Caco-2 (cell line): Measurements from ENCODE around the gene UPF2. TPM values are rescaled to one million over a fixed set of nuclear protein-coding genes. Genes with fewer than 3 reads are reported as not detected.
A peak's percentile ranks its signal among the peaks of the same experiment; 100 is the strongest.

Experiments used
- Bru-seq: library from RNA; stranded (reverse); fragments of 400-500 nt; gene quantifications from one replicate; lab custom pipeline; 2021; lab: Mats Ljungman, UMichigan
- BruChase-seq, 2 experiments: library from RNA; stranded (reverse); fragments of 400-500 nt; gene quantifications; one replicate each; lab custom pipeline; 2021; lab: Mats Ljungman, UMichigan
- BruUV-seq: library from RNA; stranded (reverse); fragments of 400-500 nt; replicated peaks from 2 replicates; lab custom pipeline; 2021; lab: Mats Ljungman, UMichigan
- CTCF ChIA-PET: fragments of 300-600 bp; sonication (Branson Sonifier 250); formaldehyde crosslinking; loops from one replicate; lab custom pipeline; 2022; ENCODE audit warnings: antibody characterized with exemption; lab: Charles Lee
- POLR2A ChIA-PET: fragments of 300-600 bp; sonication (Branson Sonifier 250); formaldehyde crosslinking; loops from one replicate; lab custom pipeline; 2022; ENCODE audit warnings: antibody characterized with exemption; lab: Charles Lee
- DNase-seq, 2 experiments: peaks; one replicate each; pipeline versions ENCODE4 v3.0.0 to v3.0.0-alpha.2; 2020 to 2022
- H3K27me3 ChIP-seq: replicated peaks from 2 replicates; pipeline ENCODE4 v1.6.0; 2011; ENCODE audit warnings: low read length; ENCODE audit not compliant: control insufficient read depth, insufficient read depth
- H3K36me3 ChIP-seq: 2 replicates; pipeline ENCODE4 v1.5.1; 2011; ENCODE audit warnings: low read length; ENCODE audit not compliant: control insufficient read depth, insufficient read depth
- H3K4me1 ChIP-seq: fragments of 250-450 bp; sonication (Bioruptor Pico); 2 replicates; pipeline ENCODE4 v1.5.1; 2020; ENCODE audit warnings: mild to moderate bottlenecking
- H3K4me3 ChIP-seq: 2 replicates; pipeline ENCODE4 v1.5.1; 2011; ENCODE audit warnings: low read depth, mild to moderate bottlenecking, control low read depth, low read length
- H3K9me3 ChIP-seq: fragments of 250-450 bp; sonication (Bioruptor Pico); 2 replicates; pipeline ENCODE4 v1.5.1; 2020; ENCODE audit warnings: mild to moderate bottlenecking, moderate library complexity
- H3K27ac Mint-ChIP-seq: one replicate; pipeline ENCODE4 v1.8.0; 2022; ENCODE audit warnings: mixed read lengths; ENCODE audit not compliant: unreplicated experiment
- H3K27me3 Mint-ChIP-seq: one replicate; pipeline ENCODE4 v1.8.0; 2022; ENCODE audit warnings: mixed read lengths; ENCODE audit not compliant: insufficient read depth, unreplicated experiment
- H3K36me3 Mint-ChIP-seq: one replicate; pipeline ENCODE4 v1.8.0; 2022; ENCODE audit warnings: mild to moderate bottlenecking, mixed read lengths; ENCODE audit not compliant: insufficient read depth, unreplicated experiment
- H3K4me1 Mint-ChIP-seq: one replicate; pipeline ENCODE4 v1.8.0; 2022; ENCODE audit warnings: low read depth, mixed read lengths; ENCODE audit not compliant: unreplicated experiment
- H3K4me3 Mint-ChIP-seq: one replicate; pipeline ENCODE4 v1.8.0; 2022; ENCODE audit warnings: mild to moderate bottlenecking, moderate library complexity, mixed read lengths; ENCODE audit not compliant: unreplicated experiment
- H3K9me3 Mint-ChIP-seq: one replicate; pipeline ENCODE4 v1.8.0; 2022; ENCODE audit warnings: mixed read lengths; ENCODE audit not compliant: unreplicated experiment
- CTCF ChIP-seq, 2 experiments: fragments of 200-600 bp in 1 of 2; IDR thresholded peaks; 1 replicate in 1 of 2; 2 replicates in 1 of 2; pipeline versions ENCODE4 v1.5.1 to v1.8.0; 2011 to 2022; ENCODE audit warnings: antibody characterized with exemption in 1 of 2, control low read depth in 1 of 2, inconsistent platforms in 1 of 2, low read depth in 1 of 2, low read length in 1 of 2, mild to moderate bottlenecking in 1 of 2, moderate library complexity in 1 of 2; ENCODE audit not compliant: insufficient read depth in 1 of 2, severe bottlenecking in 1 of 2, unreplicated experiment in 1 of 2
- intact Hi-C: fragments of 100-400 bp; cut with micrococcal nuclease; formaldehyde crosslinking; loops from one replicate; pipeline ENCODE4 v1.10.0; 2022; ENCODE audit not compliant: unreplicated experiment
- long read RNA-seq: library from polyadenylated mRNA; stranded (forward); transcript quantifications from one replicate; pipeline ENCODE4 v2.0.0, GENCODE V29; 2022
- total RNA-seq: library from RNA; stranded (reverse); gene quantifications from 2 replicates; pipeline ENCODE4 v1.2.3, GENCODE V29; 2022

UPF2 gene
- total RNA-seq (40.6 and 40.9 TPM in 2 replicates), Bru-seq, nascent RNA (percentile 91 among the genes with signal in this experiment), BruChase-seq, experiment 1, labeled RNA remaining after a 2-hour chase (percentile 88 among the genes with signal in this experiment), BruChase-seq, experiment 2, labeled RNA remaining after a 6-hour chase (percentile 85 among the genes with signal in this experiment)
- long read RNA-seq, full-length matches to known transcripts, result 33 of 54 reads
- long read RNA-seq, partial matches to known transcripts, result 11 of 54 reads
- long read RNA-seq, other reads (novel, unspliced or antisense), result 10 of 54 reads

GRCh38 chr10:12042797-12043651 is at the start of gene UPF2:
Gene UPF2 (minus strand): TSS chr10:12042809. CDS start chr10:12035423, 7,386 bp downstream.
- H3K4me1 ChIP-seq, result peaks cover 14% of the 10 kb centered on the region
- intact Hi-C loops, result loop anchor here (1.0 to 5.0 kb wide), 4 partner anchors 25 to 211 kb away; partner anchors contain the start of gene DHTKD1
- H3K27me3 Mint-ChIP-seq, result peaks cover 3% of the 10 kb centered on the region
- H3K9me3 ChIP-seq, result no peaks in the 10 kb centered on the region
- peak within 1 kb of the TSS; percentile 94 for H3K4me3 ChIP-seq
- H3K36me3 ChIP-seq, result no peaks in the 10 kb centered on the region
- H3K4me1 Mint-ChIP-seq, result peaks cover 18% of the 10 kb centered on the region
- H3K27ac Mint-ChIP-seq, result peak within 1 kb of the TSS; percentile 94
- H3K27me3 ChIP-seq, result no peaks in the 10 kb centered on the region
- TF ChIP-seq CTCF (IDR thresholded peaks at IDR 0.05; ENCODE audit: insufficient read depth in 1 of 2, low read depth in 1 of 2, low read length in 1 of 2, severe bottlenecking in 1 of 2, unreplicated experiment in 1 of 2), result no peak
- POLR2A ChIA-PET, result interaction anchor here (0.6 to 1.9 kb wide), 19 partner anchors 8 to 1118 kb away, joined by 3 to 25 read pairs (median 5); partner anchors contain the start of genes CDC123, DHTKD1 and NUDT5
- CTCF ChIA-PET, result interaction anchor here (0.7 to 1.9 kb wide), 11 partner anchors 9 to 339 kb away, joined by 3 to 7 read pairs (median 3); partner anchors contain the start of gene DHTKD1
- no peaks in the 10 kb centered on the region for H3K9me3 Mint-ChIP-seq
- peak; percentile 100 for DNase-seq
- peak within 1 kb of the TSS; percentile 80 for H3K4me3 Mint-ChIP-seq
- peaks cover 23% of the 10 kb centered on the region for H3K36me3 Mint-ChIP-seq
- no TSS peak for BruUV-seq

- no peaks in the 10 kb centered on the region for H3K9me3 ChIP-seq
- H3K27ac Mint-ChIP-seq, result no peak overlapping the region
- H3K4me1 Mint-ChIP-seq, result peaks cover 1% of the 10 kb centered on the region
- H3K36me3 Mint-ChIP-seq, result peaks cover 82% of the 10 kb centered on the region
- no peaks in the 10 kb centered on the region for H3K27me3 Mint-ChIP-seq
- H3K9me3 Mint-ChIP-seq, result no peaks in the 10 kb centered on the region
- H3K27me3 ChIP-seq, result no peaks in the 10 kb centered on the region
- H3K36me3 ChIP-seq, result peaks cover 6% of the 10 kb centered on the region
- no peak for DNase-seq
- intact Hi-C loops, result no loop called here
- ChIA-PET CTCF (no interaction called here), POLR2A (no interaction called here)
- no peak overlapping the region for H3K4me3 Mint-ChIP-seq
- no peaks in the 10 kb centered on the region for H3K4me1 ChIP-seq
- no TSS peak for BruUV-seq
- H3K4me3 ChIP-seq, result no peak overlapping the region
- no peak for TF ChIP-seq CTCF (IDR thresholded peaks at IDR 0.05; ENCODE audit: insufficient read depth in 1 of 2, low read depth in 1 of 2, low read length in 1 of 2, severe bottlenecking in 1 of 2, unreplicated experiment in 1 of 2)
Observed at GRCh38 chr10:12091421-12091820, 48.8 kb upstream of the UPF2 start.

- Histone ChIP-seq H3K4me1 (no peaks in the 10 kb centered on the region), H3K9me3 (no peaks in the 10 kb centered on the region), H3K36me3 (peaks cover 7% of the 10 kb centered on the region), H3K4me3 (no peak overlapping the region), H3K27me3 (no peaks in the 10 kb centered on the region)
- BruUV-seq, result no TSS peak
- Mint-ChIP-seq H3K27ac (no peak overlapping the region), H3K27me3 (no peaks in the 10 kb centered on the region), H3K9me3 (no peaks in the 10 kb centered on the region), H3K36me3 (peaks cover 76% of the 10 kb centered on the region), H3K4me3 (no peak overlapping the region), H3K4me1 (no peaks in the 10 kb centered on the region)
- ChIA-PET CTCF (no interaction called here), POLR2A (no interaction called here)
- no peak for TF ChIP-seq CTCF (IDR thresholded peaks at IDR 0.05; ENCODE audit: insufficient read depth in 1 of 2, low read depth in 1 of 2, low read length in 1 of 2, severe bottlenecking in 1 of 2, unreplicated experiment in 1 of 2)
- DNase-seq, result no peak
- intact Hi-C loops, result no loop called here
Observed at GRCh38 chr10:12088919-12089318, 46.3 kb upstream of the UPF2 start.
